AG04449 (cell line): ENCODE data around the gene GSDMA.

Experiments
- CTCF ChIA-PET: fragments of 350-600 bp; formaldehyde crosslinking; extraction: SDS; loops from one replicate; lab custom pipeline; 2021; ENCODE audit warnings: antibody characterized with exemption; lab: Yijun Ruan, JAX
- POLR2A ChIA-PET: fragments of 400-600, 350-600 bp; formaldehyde crosslinking; extraction: SDS; loops from one replicate; lab custom pipeline; 2020; ENCODE audit warnings: antibody characterized with exemption, inconsistent platforms; lab: Yijun Ruan, JAX
- DNase-seq: peaks from one replicate; pipeline ENCODE4 v3.0.0-alpha.2; 2010; ENCODE audit warnings: low read depth, low spot score
- H3K4me3 ChIP-seq: 2 replicates; pipeline ENCODE4 v1.5.1; 2011; ENCODE audit warnings: low read depth, mild to moderate bottlenecking, control low read depth, low read length
- CTCF ChIP-seq: IDR thresholded peaks from one replicate; pipeline ENCODE4 v1.5.1; 2011; ENCODE audit warnings: mild to moderate bottlenecking, moderate library complexity, low read length, control low read depth, inconsistent platforms; ENCODE audit not compliant: insufficient read depth; ENCODE audit errors: missing control alignments

GSDMA gene

GRCh38 chr17:39988206-39988810 lies 25.5 kb downstream of the GSDMA start:
- CTCF ChIA-PET, result interaction anchor here (3.9 kb wide), 1 partner anchor 25 kb away, joined by 11 read pairs; no protein-coding TSS in a partner anchor
- no peak for DNase-seq
- TF ChIP-seq CTCF, result no peak
- no peak overlapping the region for H3K4me3 ChIP-seq
- POLR2A ChIA-PET, result no interaction called here

GRCh38 chr17:39994448-39994847 lies 31.6 kb downstream of the GSDMA start:
- no peak overlapping the region for H3K4me3 ChIP-seq
- CTCF ChIA-PET, result no interaction called here
- no peak for TF ChIP-seq CTCF
- no peak for DNase-seq
- POLR2A ChIA-PET, result no interaction called here

- no peak for DNase-seq
- no peak for TF ChIP-seq CTCF
- ChIA-PET POLR2A (no interaction called here), CTCF (no interaction called here)
- H3K4me3 ChIP-seq, result no peak overlapping the region
Measured at GRCh38 chr17:39995438-39995837, 32.6 kb downstream of the GSDMA start.

GRCh38 chr17:39996162-39996561 lies 33.4 kb downstream of the GSDMA start:
- ChIA-PET POLR2A (no interaction called here), CTCF (interaction anchor here (1.4 to 2.3 kb wide), 2 partner anchors 17 to 31 kb away, joined by 4 to 13 read pairs; no protein-coding TSS in a partner anchor)
- DNase-seq, result no peak

GRCh38 chr17:39996800-39997199 lies 34.0 kb downstream of the GSDMA start:
- DNase-seq, result no peak

More at GRCh38 chr17:39996162-39996561, 33.4 kb downstream of the GSDMA start:
- no peak for TF ChIP-seq CTCF
- H3K4me3 ChIP-seq, result no peak overlapping the region

More at GRCh38 chr17:39996800-39997199, 34.0 kb downstream of the GSDMA start:
- CTCF ChIA-PET, result interaction anchor here (1.4 to 2.3 kb wide), 2 partner anchors 16 to 30 kb away, joined by 4 to 13 read pairs; no protein-coding TSS in a partner anchor
- no peak for TF ChIP-seq CTCF
- POLR2A ChIA-PET, result no interaction called here
- H3K4me3 ChIP-seq, result no peak overlapping the region
